ENCODE measurements around the gene COPE. TPM values are rescaled to one million over a fixed set of nuclear protein-coding genes. Genes with fewer than 3 reads are reported as not detected.

The COPE gene
- total and polyA plus RNA-seq, 2 donors (not counting 1 experiment from before 2014, with no cell fraction given), result 154 to 279 TPM

DNA sequence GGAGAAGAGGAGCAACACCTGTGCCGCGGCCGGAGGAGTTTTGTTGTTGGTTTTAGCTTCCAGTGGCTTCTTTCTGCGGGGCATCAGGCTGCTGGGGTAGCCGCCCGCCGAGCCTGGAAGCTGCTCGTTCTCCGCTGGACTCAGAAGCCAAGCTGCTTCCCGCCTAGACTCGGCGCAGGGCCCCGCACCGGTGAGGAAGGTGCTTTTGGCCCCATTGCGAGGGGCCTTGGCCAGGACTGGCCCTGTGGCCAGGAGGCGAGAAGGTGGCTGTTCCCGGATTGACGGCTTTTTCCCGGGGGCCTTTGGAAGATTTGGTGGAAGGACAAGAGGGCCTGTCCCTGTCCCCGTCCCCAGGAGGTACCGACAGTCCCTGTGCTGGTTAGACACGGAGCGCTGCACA is 52.0 kb downstream of the COPE start:
- H3K27ac ChIP-seq (ENCODE audit: low read length in 2 of 2), result no peak overlapping the region
- no peak overlapping the region for H3K4me3 ChIP-seq (ENCODE audit: control extremely low read depth in 1 of 5, extremely low read depth in 1 of 5, insufficient read depth in 1 of 5, low read depth in 2 of 5, low read length in 4 of 5)
- intact Hi-C loops (cut with micrococcal nuclease), result no loop called here
- Mint-ChIP-seq H3K9me3 (ENCODE audit: insufficient read depth) (no peaks in the 10 kb centered on the region), H3K4me1 (peaks cover 16% of the 10 kb centered on the region), H3K27ac (no peak overlapping the region), H3K27me3 (peaks cover 14% of the 10 kb centered on the region), H3K4me3 (no peak overlapping the region)
- no peak for DNase-seq
- no peak for TF ChIP-seq EZH2 (IDR thresholded peaks at IDR 0.05; ENCODE audit: borderline replicate concordance, insufficient read depth, low read depth, low read length, poor library complexity, severe bottlenecking)
- TF ChIP-seq, protein P1, sequence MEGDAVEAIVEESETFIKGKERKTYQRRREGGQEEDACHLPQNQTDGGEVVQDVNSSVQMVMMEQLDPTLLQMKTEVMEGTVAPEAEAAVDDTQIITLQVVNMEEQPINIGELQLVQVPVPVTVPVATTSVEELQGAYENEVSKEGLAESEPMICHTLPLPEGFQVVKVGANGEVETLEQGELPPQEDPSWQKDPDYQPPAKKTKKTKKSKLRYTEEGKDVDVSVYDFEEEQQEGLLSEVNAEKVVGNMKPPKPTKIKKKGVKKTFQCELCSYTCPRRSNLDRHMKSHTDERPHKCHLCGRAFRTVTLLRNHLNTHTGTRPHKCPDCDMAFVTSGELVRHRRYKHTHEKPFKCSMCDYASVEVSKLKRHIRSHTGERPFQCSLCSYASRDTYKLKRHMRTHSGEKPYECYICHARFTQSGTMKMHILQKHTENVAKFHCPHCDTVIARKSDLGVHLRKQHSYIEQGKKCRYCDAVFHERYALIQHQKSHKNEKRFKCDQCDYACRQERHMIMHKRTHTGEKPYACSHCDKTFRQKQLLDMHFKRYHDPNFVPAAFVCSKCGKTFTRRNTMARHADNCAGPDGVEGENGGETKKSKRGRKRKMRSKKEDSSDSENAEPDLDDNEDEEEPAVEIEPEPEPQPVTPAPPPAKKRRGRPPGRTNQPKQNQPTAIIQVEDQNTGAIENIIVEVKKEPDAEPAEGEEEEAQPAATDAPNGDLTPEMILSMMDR (IDR thresholded peaks at IDR 0.05), result no peak
- H3K9ac ChIP-seq (ENCODE audit: low read length), result no peak overlapping the region
- H3K4me1 ChIP-seq (ENCODE audit: control insufficient read depth in 2 of 2, insufficient read depth in 2 of 2, low read length in 2 of 2), result peaks cover 11 to 12% of the 10 kb centered on the region in 2 donors
- no peak overlapping the region for H3K4me2 ChIP-seq (replicated peaks; ENCODE audit: low read depth, low read length, poor library complexity, severe bottlenecking)
- H3K9me3 ChIP-seq (ENCODE audit: control extremely low read depth in 1 of 3, control insufficient read depth in 2 of 3, insufficient read depth in 1 of 3, low read length in 2 of 3), result peaks cover 0 to 3% (median 0%) of the 10 kb centered on the region in 3 donors
- H4K20me1 ChIP-seq (ENCODE audit: control insufficient read depth, insufficient read depth, low read length, poor library complexity, severe bottlenecking), result peaks cover 48% of the 10 kb centered on the region
- ATAC-seq (ENCODE audit: low read depth), result no peak
- peaks cover 0 to 51% of the 10 kb centered on the region in 2 experiments for H3K36me3 ChIP-seq (replicated peaks in 1 of 2; ENCODE audit: control extremely low read depth in 1 of 2, control insufficient read depth in 1 of 2, extremely low read depth in 1 of 2, insufficient read depth in 2 of 2, low read length in 1 of 2)
- ChIA-PET POLR2A (no interaction called here), CTCF (interaction anchor here (1.6 to 2.0 kb wide), 3 partner anchors 11 to 416 kb away, joined by 5 to 17 read pairs (median 9); no protein-coding TSS in a partner anchor)
- peaks cover 0 to 22% (median 6%) of the 10 kb centered on the region in 4 experiments for H3K27me3 ChIP-seq (replicated peaks in 1 of 4; ENCODE audit: control extremely low read depth in 1 of 4, control insufficient read depth in 3 of 4, insufficient read depth in 4 of 4, low read length in 3 of 4)
- H2AFZ ChIP-seq (ENCODE audit: insufficient read depth, low read depth, low read length, poor library complexity, severe bottlenecking), result no peak overlapping the region
- 95% methylated on average over 23 of the region's 23 CpGs for WGBS (ENCODE audit: insufficient coverage)
- peaks cover 3% of the 10 kb centered on the region for H3K79me2 ChIP-seq (ENCODE audit: control insufficient read depth, insufficient read depth, low read length)

DNA sequence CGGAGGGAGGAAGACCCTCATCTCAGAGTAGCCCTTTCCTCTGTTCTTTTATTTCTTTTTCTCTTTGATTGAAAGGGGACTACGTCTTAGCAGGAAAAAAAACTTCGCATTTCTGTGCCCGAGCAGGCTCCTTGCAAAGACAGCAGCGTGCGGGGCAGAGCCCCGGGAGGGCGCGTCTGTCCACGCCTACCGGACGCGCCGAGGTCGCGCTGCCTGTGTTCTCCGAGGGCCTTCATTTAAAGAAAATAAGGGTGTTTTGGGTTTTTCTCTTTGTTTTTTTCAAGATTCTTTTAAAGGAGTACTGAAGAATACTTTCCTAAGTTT is 52.4 kb downstream of the COPE start:
- H3K79me2 ChIP-seq (ENCODE audit: control insufficient read depth, insufficient read depth, low read length), result peaks cover 3% of the 10 kb centered on the region
- DNase-seq (no peak), ATAC-seq (ENCODE audit: low read depth) (no peak)
- Mint-ChIP-seq H3K27ac (no peak overlapping the region), H3K4me3 (no peak overlapping the region), H3K9me3 (ENCODE audit: insufficient read depth) (no peaks in the 10 kb centered on the region), H3K27me3 (peaks cover 9% of the 10 kb centered on the region), H3K4me1 (peaks cover 15% of the 10 kb centered on the region)
- H3K4me2 ChIP-seq (replicated peaks; ENCODE audit: low read depth, low read length, poor library complexity, severe bottlenecking), result no peak overlapping the region
- ChIA-PET CTCF (interaction anchor here (1.6 to 2.0 kb wide), 3 partner anchors 11 to 416 kb away, joined by 5 to 17 read pairs (median 9); no protein-coding TSS in a partner anchor), POLR2A (no interaction called here)
- H4K20me1 ChIP-seq (ENCODE audit: control insufficient read depth, insufficient read depth, low read length, poor library complexity, severe bottlenecking), result peaks cover 48% of the 10 kb centered on the region
- peaks cover 0 to 18% (median 4%) of the 10 kb centered on the region in 4 experiments for H3K27me3 ChIP-seq (replicated peaks in 1 of 4; ENCODE audit: control extremely low read depth in 1 of 4, control insufficient read depth in 3 of 4, insufficient read depth in 4 of 4, low read length in 3 of 4)
- H2AFZ ChIP-seq (ENCODE audit: insufficient read depth, low read depth, low read length, poor library complexity, severe bottlenecking), result no peak overlapping the region
- TF ChIP-seq, protein P1 (IDR thresholded peaks at IDR 0.05), result peak; percentile 68
- TF ChIP-seq EZH2 (IDR thresholded peaks at IDR 0.05; ENCODE audit: borderline replicate concordance, insufficient read depth, low read depth, low read length, poor library complexity, severe bottlenecking), result no peak
- 97% methylated on average over 15 of the region's 17 CpGs for WGBS (ENCODE audit: insufficient coverage)
- H3K9ac ChIP-seq (ENCODE audit: low read length), result no peak overlapping the region
- intact Hi-C loops (cut with micrococcal nuclease), result no loop called here
- no peak overlapping the region for H3K27ac ChIP-seq (ENCODE audit: low read length in 2 of 2)
- H3K9me3 ChIP-seq (ENCODE audit: control extremely low read depth in 1 of 3, control insufficient read depth in 2 of 3, insufficient read depth in 1 of 3, low read length in 2 of 3), result peaks cover 0 to 3% (median 0%) of the 10 kb centered on the region in 3 donors
- H3K36me3 ChIP-seq (replicated peaks in 1 of 2; ENCODE audit: control extremely low read depth in 1 of 2, control insufficient read depth in 1 of 2, extremely low read depth in 1 of 2, insufficient read depth in 2 of 2, low read length in 1 of 2), result peaks cover 0 to 55% of the 10 kb centered on the region in 2 experiments
- no peak overlapping the region for H3K4me3 ChIP-seq (ENCODE audit: control extremely low read depth in 1 of 5, extremely low read depth in 1 of 5, insufficient read depth in 1 of 5, low read depth in 2 of 5, low read length in 4 of 5)
- peaks cover 11 to 13% of the 10 kb centered on the region in 2 donors for H3K4me1 ChIP-seq (ENCODE audit: control insufficient read depth in 2 of 2, insufficient read depth in 2 of 2, low read length in 2 of 2)

Measured in B cell (primary cell).